ENCODE measurements around the gene SLC16A12.
"Not testable (repeated sequence)": the region's sequence is repeated elsewhere in the genome, so short reads cannot be mapped to it uniquely, and the experiment has no call there.

SLC16A12 gene

DNA sequence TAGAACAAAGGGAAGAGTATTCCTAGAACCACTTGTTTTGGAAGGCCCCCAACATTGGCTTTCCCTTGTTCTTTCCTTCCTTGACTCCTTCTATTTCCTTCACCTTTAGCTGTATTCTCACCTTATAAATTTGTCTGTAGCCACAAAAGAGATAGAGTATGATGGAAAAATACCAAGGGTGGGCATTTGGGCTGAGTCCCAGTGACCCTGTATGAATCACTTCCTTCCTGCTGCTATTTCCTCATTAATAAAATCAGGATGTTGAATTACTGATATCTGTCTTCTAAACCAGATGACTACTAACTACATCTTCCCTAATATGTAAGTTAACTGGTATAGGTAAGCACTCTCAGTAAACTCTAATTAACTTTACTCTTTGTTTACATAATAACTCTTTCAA lies 65.9 kb downstream of the SLC16A12 start:
- no peak for DNase-seq (ENCODE audit: low spot score)

DNA sequence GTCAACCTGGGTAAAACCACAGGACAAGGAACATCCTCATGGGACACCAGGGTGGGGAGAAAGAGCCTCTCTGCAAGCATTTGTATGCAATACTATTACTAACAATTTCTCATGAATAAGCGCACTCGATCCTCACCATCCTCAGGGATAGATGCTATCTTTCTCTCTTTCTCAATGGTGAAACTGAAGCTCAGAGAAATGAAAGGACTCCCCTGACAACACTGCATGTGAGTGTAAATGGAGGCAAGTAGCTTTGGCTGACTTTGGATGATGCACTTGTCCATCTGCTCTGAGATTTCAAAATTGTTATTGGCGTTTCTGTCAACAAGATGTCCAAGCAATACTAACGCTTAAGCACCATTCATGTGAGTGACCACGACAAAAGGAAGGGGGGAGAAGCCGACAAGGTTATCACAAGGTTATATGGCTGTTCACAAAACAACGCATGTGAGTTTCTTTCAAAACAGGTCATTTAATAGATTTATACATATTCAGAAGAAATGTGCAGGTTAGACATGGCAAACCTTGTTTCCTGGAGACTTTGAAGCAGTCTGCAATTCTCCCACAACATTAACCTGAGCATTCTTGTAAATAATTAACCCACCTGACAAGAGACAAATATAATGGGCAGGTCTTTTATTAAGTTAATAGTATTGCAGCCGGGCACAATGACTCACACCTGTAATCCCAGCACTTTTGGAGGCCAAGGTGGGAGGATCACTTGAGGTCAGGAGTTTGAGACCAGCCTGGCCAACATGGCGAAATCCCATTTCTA lies 67.0 kb downstream of the SLC16A12 start:
- DNase-seq (ENCODE audit: low spot score): no peak

DNA sequence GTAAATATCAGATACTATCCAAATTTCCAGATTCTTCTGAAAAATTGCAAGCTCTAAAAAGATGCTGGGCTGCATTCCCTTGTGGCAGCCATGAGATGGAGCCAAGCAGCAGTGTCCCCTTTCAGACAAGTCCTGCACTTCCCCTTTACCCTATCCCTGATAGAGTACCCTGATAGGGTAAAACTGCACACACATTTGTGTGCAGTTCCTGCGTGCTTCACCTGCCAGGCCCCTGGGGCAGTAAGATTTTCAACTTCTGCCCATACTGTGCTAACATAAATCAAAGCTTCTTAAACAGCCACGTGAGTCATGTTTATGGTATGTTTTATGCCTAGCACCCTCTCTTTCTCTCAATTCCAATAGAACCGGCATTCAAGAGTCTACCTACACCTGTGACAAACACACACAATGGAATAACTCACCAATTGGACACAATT lies 68.8 kb downstream of the SLC16A12 start:
- peak; percentile 56 for DNase-seq (ENCODE audit: low spot score)

DNA sequence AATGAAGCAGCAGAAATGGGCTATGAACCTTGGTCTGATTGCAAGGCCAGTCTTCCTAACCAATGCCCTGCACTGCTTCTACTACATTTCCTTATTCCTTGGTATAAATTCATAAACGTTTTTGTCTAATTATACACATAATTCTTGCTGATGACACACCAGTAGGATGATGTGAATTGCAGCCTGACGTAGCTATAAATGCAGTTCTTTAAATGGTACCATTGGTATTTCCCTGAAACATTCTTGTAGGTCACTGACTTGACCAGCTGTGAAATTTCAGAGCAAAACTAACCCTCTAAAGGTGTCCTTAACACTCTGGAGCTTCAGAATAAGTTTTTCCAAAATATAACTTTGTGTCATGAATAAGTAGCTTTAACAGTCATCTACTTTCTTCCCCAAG lies 70.2 kb downstream of the SLC16A12 start:
- DNase-seq (ENCODE audit: low spot score): no peak

DNA sequence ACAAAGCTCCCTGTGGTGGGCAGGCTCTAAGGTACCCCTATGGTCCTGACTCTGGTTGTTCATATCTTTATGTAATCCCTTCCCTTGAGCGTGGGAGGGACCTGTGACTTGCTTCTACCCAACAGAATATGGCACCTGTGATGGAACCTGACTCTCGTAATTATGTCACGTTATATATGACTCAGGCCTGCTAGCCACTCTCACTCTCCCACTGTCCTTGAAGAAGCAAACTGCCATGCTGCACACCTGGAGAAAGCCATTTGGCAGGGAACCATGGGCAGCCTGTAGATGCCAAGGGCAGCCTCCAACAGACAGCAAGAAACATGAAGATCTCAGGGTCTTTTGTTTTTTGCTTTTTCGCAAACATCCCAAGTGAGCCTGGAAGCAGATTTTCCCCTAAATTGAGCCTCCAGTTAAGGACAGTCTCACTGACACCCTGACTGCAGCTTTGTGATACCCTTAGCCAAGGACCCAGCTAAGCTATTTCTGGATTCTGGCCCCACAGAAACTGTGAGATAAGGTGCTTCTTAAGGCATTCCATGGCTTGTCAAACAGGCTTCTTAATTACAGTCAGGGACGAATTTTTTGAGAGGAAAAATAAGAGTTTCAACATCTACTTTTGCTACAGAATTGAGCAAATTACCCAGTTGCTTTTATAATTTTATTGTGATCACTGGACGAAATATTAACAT lies 71.4 kb downstream of the SLC16A12 start:
- no peak for DNase-seq (ENCODE audit: low spot score)

DNA sequence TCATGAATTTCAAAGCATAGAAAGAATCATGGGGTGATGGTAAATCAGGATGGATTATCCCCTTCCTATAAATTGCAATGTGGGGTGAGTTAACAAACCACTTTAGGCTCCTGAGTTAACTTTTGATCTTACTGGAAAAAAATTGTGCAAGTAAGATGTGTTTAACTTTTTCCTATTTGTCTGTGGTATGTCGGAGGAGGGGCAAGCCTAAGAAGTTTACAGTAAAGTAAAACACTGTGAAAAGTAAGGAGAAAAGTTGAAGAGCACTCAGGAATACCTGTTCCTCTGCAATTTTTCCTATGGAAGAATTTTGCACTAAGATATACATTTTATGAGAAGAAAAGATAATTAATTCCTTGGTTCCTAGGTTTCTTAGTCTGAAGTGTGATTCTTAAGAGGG lies 76.6 kb downstream of the SLC16A12 start:
- DNase-seq (ENCODE audit: low spot score): no peak

DNA sequence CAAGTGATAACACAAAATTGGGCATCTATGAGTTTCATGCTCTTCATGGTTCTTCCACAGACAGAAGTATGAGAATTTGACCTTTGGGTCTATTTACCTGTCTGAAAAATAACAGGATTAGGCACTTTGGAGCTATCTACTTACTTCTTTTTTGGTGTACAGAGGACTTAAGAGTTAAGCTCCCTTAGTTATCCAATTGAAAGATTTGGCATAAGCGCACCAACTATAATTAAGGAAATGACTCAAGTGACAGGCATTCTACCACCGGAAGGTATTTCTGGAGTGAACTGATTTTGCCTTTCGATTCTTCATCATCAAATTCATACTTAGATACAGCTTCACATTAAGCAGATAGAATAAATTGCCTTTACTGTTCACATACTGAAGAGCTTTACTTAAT lies 77.1 kb downstream of the SLC16A12 start:
- no peak for DNase-seq (ENCODE audit: low spot score)

DNA sequence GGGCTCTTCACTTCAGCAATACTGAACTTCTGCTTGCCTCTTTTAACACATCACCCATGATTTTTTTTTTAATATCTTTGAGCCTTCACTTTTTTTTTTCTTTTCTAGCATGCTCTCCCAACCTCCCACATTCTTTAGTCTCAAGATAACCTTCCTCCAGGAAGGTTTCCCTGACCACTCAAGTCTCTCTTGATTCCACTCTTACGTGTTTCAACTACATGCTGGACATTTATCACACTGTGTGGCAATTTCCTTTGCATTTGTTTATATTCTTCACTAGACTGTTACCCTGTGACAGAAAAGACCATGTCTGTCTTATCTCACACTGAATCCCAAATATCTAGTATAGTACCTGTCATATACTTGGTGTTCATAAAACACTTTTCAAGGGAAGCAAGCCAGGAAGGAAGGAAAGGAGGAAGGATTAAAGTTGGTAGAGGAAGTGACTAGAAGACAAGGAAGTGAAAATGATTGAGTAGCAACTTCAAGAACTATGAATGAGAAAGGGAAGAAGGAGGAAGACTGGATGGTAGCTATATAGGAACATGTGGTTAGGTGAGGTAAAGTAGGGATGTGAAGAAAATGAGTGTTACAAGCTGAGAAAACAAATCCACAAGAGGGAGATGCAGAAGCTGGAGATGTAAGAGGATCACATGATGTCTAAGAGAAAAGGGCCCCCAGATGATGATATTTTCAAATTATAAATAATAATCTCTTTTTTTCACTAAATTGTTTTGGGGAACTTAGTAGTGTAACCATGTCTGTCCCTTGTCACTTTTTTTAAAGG lies 80.6 kb downstream of the SLC16A12 start:
- DNase-seq (ENCODE audit: low spot score): no peak

DNA sequence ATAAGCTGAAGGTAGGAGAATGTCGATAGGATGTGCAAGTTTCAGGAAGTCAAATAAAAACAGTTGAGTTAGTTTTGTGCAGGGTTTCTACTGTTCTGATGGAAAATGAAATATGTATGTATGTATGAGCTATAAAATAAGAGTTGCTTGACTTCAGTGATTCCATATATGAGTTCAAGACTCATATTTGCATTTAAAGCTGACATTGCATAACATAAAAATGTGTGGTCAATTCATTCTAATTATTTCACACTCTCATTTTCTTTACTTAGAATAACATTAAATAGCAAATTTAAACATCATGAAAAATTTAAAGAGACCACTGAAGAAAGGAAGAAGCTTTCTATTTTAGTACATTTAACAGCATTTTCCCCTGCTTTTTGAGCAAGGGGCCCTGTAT lies 83.2 kb downstream of the SLC16A12 start:
- no peak for DNase-seq (ENCODE audit: low spot score)

DNA sequence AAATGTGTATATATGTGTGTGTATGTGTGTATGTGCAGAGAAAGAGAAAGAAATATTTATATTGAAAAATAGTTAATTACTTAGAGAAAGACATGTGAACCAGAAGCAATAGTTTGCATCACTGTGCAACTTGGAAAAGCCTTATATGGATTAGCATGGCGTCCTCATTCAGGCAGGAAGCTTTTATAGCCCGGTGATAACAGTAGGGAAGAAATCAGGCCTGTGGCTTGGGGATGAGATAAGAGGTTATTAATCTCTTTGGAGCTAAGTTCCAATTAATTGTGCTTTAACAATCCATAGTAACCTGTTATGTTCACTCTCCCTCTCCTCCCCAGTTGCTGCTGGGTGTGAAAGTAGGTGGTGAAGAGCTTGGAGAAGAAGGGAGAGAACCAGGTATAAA lies 84.5 kb downstream of the SLC16A12 start:
- no peak for DNase-seq (ENCODE audit: low spot score)

DNA sequence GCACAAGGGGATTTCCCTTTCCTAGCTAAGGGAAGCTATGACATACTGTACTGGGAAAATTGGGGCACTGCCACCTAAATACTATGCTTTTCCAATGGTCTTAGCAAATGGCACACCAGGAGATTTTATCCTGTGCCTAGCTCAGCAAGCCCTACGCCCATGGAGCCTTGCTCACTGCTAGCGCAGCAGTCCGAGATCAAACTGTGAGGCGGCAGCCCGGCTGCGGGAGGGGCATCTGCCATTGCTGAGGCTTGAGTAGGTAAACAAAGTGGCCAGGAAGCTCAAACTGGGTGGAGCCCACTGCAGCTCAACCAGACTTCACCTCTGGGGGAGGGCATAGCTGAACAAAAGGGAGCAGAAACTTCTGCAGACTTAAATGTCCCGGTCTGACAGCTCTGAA lies 90.6 kb downstream of the SLC16A12 start:
- not testable (repeated sequence) for DNase-seq (ENCODE audit: low spot score)

DNA sequence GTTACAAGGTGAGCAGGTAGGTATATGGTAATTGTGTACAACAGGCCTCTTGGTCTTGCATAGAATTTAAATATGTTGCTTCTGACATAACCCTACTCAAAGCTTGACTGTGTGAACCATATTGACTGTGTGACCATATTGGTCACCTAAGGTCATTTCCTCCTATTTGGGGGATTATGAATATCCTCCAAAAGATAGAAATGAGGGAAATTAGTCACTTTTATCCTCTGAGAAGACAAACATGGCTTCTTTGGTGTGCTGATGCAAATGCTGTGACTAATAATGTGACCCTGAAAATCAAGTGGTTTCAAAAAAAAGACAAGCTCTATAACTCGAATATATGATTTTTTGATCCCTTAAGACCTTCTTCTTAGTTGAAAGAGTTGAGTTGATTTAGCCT lies 93.1 kb downstream of the SLC16A12 start:
- no peak for DNase-seq (ENCODE audit: low spot score)

DNA sequence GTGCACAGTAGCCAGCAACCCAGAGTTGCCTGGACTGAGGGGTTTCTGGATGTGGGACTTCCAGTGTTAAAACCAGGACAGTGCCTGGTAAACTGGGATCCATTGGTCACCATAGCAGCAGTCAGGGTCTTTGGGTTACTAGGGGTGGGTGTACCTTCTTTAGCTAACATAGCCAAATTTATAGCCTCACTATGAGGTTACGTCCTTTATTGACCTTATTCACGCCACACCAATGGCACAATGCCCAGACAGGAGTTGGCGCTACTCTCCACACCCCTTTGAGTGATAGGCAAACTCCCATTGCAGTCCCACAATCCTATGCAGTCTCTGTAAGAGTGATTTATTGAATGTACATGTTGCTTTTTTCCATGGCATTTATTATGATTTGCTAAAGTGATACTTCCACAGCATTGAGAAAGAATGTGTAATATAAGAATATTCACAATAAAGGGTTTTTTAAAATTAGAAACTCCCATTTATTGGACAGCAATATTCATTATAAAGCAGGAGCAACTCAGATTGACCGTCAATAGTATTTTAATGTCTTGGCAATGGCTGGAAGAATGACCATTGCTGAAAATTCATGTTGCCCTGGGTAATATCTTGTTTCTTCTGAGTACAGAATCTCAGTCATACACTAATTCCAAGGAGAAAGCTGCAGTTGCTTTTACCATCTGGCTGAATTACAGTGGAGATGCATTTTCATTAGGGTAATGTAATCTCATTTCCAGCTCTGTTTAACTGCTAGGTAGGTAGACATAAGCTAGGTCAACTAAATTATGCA lies 95.0 kb downstream of the SLC16A12 start:
- no peak for DNase-seq (ENCODE audit: low spot score)

DNA sequence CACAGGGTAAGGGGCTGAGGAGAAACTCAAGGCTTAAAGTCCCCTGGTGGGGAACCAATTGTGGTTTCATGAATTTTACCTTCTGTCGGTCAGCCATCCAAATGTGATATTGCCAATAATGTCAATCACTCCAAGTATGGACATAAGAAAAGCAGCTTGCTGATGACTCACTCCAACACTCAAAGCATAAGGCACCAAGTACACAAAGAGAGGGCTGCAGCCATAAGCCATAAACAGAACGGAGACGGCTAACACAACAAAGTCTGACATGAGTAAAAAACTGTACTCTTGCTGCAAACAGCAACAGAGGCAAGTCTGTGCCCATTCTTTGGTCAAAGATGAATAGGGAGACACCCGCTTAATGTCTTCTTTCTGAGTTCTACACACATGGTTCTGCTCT lies 96.9 kb downstream of the SLC16A12 start:
- no peak for DNase-seq (ENCODE audit: low spot score)

DNA sequence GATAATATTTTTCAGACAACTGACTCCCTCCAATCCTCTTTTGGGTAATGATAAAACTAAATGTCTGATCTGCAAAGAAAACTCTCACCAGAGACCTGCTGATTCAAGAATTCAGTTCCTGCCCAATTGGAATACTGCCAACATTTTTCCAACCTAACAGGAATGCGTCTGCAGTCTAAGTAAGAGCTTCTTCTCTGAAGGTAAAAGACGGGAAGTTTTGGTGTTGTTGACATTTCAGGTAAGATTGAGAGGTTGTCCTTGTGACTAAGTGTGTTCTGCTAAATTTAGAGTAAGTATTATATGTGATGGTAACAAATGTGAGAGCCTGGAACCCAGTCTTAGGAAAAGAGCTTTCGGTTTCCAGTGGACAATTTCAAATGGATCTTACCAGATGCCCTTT lies 103.4 kb downstream of the SLC16A12 start:
- DNase-seq (ENCODE audit: low spot score): no peak

DNA sequence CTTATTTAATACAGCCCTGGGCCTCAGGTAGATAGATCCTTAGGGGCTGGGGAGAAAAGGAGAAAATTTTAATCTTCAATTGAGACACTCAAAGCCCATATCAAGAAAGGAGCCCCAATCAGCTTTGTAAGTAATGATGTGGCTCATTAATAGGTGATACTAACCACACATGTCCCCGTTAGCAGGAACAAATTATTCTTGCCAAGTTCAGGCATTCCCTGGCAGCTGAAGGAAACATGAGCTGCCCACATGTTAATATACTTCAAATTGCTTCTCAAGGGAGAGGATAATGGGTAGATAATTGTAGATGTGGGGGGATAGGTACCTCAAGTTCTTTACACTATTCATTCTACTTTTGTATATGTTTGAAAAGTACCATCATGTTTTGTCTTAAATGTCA lies 106.5 kb downstream of the SLC16A12 start:
- DNase-seq (ENCODE audit: low spot score): no peak

DNA sequence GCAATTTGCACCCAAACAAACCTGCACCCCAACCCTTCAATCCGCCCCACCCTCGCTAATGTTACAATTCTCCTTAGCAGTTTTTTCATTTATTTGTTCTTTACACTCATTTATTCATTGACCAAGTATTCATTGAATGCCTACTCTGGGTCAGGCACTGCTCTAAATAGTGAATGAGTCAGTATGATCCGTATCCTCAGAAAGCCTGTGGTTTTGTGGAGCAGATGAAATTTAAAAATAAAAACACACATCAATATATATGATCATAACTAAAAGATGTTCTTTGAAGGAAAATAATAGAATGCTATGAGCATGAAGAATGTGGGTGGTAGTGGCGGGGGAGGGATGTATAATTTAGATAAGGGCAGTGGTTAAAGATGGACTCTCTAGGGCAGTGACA lies 107.8 kb downstream of the SLC16A12 start:
- no peak for DNase-seq (ENCODE audit: low spot score)

DNA sequence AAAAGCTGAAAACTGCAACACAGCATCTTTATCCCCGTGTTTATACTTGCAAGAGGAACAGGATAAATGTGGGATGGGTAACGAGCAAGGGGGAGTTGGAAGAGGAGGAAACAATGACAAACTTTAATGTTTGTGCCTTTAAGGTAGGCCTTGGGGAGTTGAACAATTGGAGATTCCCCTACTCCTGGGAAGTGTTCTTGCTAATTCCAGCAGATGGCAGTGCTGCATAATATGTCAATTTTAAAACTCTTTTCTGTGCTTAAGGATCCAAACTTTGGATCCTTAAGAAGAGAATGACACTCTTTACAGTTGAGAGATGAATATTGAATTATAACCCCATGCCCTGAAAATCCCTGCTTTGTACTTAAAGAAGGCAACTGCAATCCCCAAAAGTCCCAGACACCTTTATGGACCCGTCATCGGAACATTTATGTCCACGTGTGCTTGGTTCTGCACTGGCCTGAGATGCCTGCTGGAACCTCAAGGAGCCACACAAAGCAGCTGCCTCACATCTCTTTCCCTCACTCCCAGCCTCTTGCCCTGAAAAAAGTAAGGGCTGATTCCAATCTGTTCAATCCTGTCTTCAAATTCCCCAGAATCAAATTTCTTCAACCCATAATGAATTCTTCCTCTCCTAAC lies 109.0 kb downstream of the SLC16A12 start:
- DNase-seq (ENCODE audit: low spot score): peak; percentile 62

DNA sequence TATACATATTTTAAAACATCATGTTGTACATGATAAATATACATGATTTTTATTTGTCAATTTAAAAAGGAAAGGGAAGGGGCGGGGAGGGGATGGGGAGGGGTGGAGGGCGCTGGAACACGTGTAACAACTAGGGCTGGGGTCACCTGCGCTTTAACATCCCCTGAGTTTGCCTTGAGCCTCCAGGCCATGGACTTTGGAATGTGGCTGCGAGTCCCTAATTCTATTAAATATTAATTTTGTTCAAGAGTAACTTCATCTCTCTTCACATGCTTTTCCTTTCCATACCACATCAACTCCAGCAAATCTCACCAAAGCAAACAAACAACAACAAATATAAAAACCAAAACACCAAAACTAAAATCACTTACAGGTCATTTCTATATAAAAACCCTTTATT lies 110.4 kb downstream of the SLC16A12 start:
- DNase-seq (ENCODE audit: low spot score): no peak

DNA sequence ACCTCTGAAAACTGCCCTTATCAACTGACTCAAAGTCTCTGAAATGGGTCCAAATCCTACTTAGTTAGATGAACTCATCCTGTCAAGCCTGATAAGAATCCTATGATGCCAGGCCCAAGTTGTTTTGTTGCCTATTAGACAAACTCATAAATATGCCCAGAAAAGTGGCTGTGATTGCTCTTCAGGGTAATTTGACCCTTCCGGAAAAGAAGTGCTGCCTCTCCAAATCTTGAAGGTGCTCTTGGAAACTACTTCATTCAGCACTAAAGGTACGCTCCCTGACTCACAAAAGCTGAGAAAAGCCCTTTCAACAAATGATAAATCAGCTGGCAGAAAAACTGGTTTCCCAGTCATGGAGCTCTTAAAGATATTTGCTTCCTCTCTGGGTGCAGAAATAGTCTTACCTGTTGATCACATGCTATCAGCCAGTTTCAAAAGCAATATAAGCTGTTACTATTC lies 114.3 kb downstream of the SLC16A12 start:
- DNase-seq (ENCODE audit: low spot score): no peak

DNA sequence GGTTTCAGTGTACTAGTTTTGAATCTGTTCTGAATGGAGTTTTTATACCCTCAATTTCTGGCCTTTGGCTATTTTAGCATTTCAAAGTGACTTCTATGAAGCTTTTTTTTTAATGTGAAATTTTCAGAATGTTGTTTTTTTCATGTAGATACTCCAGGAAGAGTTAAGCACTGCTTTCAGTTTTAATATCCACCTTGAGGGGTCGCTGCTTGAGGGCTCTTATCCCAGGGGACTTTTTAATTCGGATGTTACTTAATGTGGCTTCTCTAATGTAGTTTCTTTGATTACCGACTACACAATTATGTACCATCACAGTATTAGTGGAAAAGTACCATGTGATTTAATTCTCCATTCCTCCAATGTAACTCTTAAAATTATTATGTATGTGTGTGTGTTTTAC lies 115.8 kb downstream of the SLC16A12 start:
- DNase-seq (ENCODE audit: low spot score): no peak

DNA sequence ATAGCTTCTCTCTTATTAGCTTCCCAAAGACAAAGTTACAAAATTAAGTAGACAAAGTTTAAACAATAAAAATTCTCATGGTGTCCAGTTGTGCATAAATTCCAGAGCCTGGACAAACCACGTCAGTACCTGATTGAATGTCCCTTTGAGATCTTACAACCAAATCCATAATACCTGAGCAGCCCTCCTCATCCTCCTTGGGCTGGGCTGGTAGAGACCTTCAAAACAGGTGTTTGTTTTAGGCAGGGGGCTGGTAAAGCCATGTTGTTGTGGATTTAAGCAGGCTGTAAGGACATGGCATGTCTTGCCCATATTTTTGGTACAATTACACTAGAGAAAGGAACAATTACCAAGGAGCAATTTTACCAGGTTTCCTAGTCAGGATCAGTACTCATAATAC lies 118.9 kb downstream of the SLC16A12 start:
- DNase-seq (ENCODE audit: low spot score): no peak

Data from Ammon's horn (tissue), 1 donor.